Body of pancreas (tissue), 4 donors: ENCODE data around the gene KRTAP13-4. TPM values are rescaled to one million over a fixed set of nuclear protein-coding genes. Genes with fewer than 3 reads are reported as not detected.

ENCODE experiments used
- ATAC-seq: fragments of 150-250 bp; one replicate; pipeline ENCODE4 v1.9.1; 2016
- DNase-seq, 4 donors: peaks; one replicate each; pipeline ENCODE4 v3.0.0-alpha.2; 2019
- H3K27ac ChIP-seq, 4 donors: fragments of 200-600 bp; sonication (generic); 1 replicate in 3 of 4; 2 replicates in 1 of 4; pipeline versions ENCODE4 v1.5.1 to v1.6.1; 2016 to 2019; ENCODE audit warnings: mild to moderate bottlenecking in 1 of 4, mixed read lengths in 1 of 4, moderate library complexity in 1 of 4
- H3K27me3 ChIP-seq, 2 donors: fragments of 200-600 bp; sonication (generic); one replicate each; pipeline ENCODE4 v1.6.0; 2016; ENCODE audit warnings: mild to moderate bottlenecking in 1 of 2
- H3K36me3 ChIP-seq, 2 donors: fragments of 200-600 bp; sonication (generic); replicated peaks in 1 of 2; 2 replicates each; pipeline ENCODE4 v1.5.1; 2016; ENCODE audit warnings: low read depth in 2 of 2; ENCODE audit not compliant: insufficient read depth in 1 of 2
- H3K4me1 ChIP-seq: fragments of 200-600 bp; sonication (generic); one replicate; pipeline ENCODE4 v1.6.0; 2016
- H3K4me3 ChIP-seq, 2 donors: fragments of 200-600 bp; sonication (generic); 1 replicate in 1 of 2; 2 replicates in 1 of 2; pipeline ENCODE4 v1.5.1; 2016 to 2019
- H3K9me3 ChIP-seq, 3 donors: fragments of 200-600 bp; sonication (generic); 1 replicate in 2 of 3; 2 replicates in 1 of 3; pipeline ENCODE4 v1.5.1; 2016
- CTCF ChIP-seq, 7 experiments: fragments of 450-650 bp in 4 of 7; fragments of 200-600 bp in 3 of 7; sonication (generic) in 3 of 7; IDR thresholded peaks; one replicate each; pipeline ENCODE4 v1.5.1; 2016 to 2019; ENCODE audit warnings: antibody characterized with exemption in 7 of 7
- POLR2A ChIP-seq, 3 donors: fragments of 450-650 bp; IDR thresholded peaks; one replicate each; pipeline ENCODE4 v1.6.1; 2016; ENCODE audit warnings: antibody characterized with exemption in 3 of 3, mild to moderate bottlenecking in 2 of 3
- WGBS, 2 donors: methylation state at CpG; one replicate each; pipeline ENCODE4 v1.1.5; 2017; 5-methylcytosine and 5-hydroxymethylcytosine counted together
- intact Hi-C: fragments of 100-400 bp; cut with DNase I; formaldehyde crosslinking; loops from one replicate; pipeline ENCODE4 v1.15.1; 2023
- total RNA-seq, 2 donors: library from RNA; depleted of rRNA; stranded (reverse); fragments of >200 nt; gene quantifications; one replicate each; pipeline ENCODE4 v1.1.0, GENCODE V29; 2016

Gene KRTAP13-4
- total RNA-seq, 2 donors from 2014 or later = not detected

- TF ChIP-seq POLR2A (IDR thresholded peaks at IDR 0.05) = no peak
- no peak for TF ChIP-seq CTCF (IDR thresholded peaks at IDR 0.05)
- intact Hi-C loops = no loop called here
- Histone ChIP-seq H3K4me3 (no peak overlapping the region), H3K9me3 (no peaks in the 10 kb centered on the region), H3K27ac (no peak overlapping the region), H3K4me1 (no peaks in the 10 kb centered on the region), H3K36me3 (no peaks in the 10 kb centered on the region), H3K27me3 (no peaks in the 10 kb centered on the region)
- no peak for DNase-seq
- WGBS, 2 donors = 32 to 43% methylated on average over 4 of the region's 4 CpGs
- ATAC-seq = no peak
Observed at GRCh38 chr21:30447056-30447455, 17.0 kb downstream of the KRTAP13-4 start.

DNA sequence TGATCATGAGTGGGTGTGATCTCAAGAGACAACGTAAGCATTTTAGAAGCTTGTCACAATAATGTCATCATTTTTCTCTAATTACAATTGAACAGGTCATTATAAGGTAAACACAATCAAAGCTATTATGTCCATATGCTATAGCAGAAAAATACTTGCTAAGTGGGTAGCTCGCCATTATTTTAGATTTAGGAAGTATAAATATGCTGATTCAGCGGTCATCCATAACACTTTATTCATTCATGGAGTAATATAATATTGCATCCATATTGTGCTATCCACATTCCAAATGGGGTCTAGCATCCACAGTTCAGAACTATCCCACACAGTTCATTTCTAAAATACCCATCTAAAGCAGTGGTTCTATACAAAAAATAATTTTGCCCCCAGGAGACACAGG lies 18.5 kb downstream of the KRTAP13-4 start:
- H3K4me3 ChIP-seq = no peak overlapping the region
- H3K27me3 ChIP-seq = no peaks in the 10 kb centered on the region
- intact Hi-C loops = no loop called here
- DNase-seq = no peak
- no peak for ATAC-seq
- no peaks in the 10 kb centered on the region for H3K9me3 ChIP-seq
- no peak for TF ChIP-seq CTCF (IDR thresholded peaks at IDR 0.05)
- TF ChIP-seq POLR2A (IDR thresholded peaks at IDR 0.05) = no peak
- no peaks in the 10 kb centered on the region for H3K4me1 ChIP-seq
- H3K36me3 ChIP-seq = no peaks in the 10 kb centered on the region
- WGBS, 2 donors = 77 to 85% methylated on average over 3 of the region's 3 CpGs
- no peak overlapping the region for H3K27ac ChIP-seq

DNA sequence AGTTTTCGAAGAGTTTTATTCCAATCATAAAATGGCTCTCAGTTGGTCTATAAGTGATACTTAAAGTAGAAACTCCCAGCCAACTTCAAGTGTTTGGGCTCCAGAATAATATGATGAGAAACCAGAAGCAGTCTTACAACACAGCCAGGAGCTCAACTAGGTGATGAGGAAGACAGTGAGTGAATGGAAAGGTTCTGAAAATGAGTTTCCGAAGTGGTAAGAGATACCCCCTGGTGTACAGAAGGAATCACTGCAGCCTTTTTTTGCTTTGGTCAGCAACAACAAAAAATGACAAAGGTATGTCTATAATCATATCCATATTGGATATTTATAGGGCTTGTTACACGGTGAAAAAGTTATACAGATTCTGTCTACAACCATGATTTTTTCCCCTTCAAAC lies 33.7 kb downstream of the KRTAP13-4 start:
- no peak for ATAC-seq
- TF ChIP-seq CTCF (IDR thresholded peaks at IDR 0.05) (peak in 4 of 7 experiments; percentile 26 to 36 (median 32)), POLR2A (IDR thresholded peaks at IDR 0.05) (no peak)
- DNase-seq = no peak
- 23 to 32% methylated on average over 3 of the region's 3 CpGs for WGBS, 2 donors
- Histone ChIP-seq H3K4me3 (no peak overlapping the region), H3K27me3 (no peaks in the 10 kb centered on the region), H3K36me3 (no peaks in the 10 kb centered on the region), H3K27ac (no peak overlapping the region), H3K4me1 (no peaks in the 10 kb centered on the region), H3K9me3 (no peaks in the 10 kb centered on the region)
- intact Hi-C loops = no loop called here

- WGBS, 2 donors = 47 to 67% methylated on average over 6 of the region's 6 CpGs
- H3K27ac ChIP-seq = no peak overlapping the region
- DNase-seq (no peak), ATAC-seq (no peak)
- H3K4me3 ChIP-seq = no peak overlapping the region
- H3K4me1 ChIP-seq = no peaks in the 10 kb centered on the region
- TF ChIP-seq CTCF (IDR thresholded peaks at IDR 0.05) = no peak
- H3K9me3 ChIP-seq = no peaks in the 10 kb centered on the region
- intact Hi-C loops = no loop called here
- no peaks in the 10 kb centered on the region for H3K27me3 ChIP-seq
- no peaks in the 10 kb centered on the region for H3K36me3 ChIP-seq
Observed at GRCh38 chr21:30468900-30469714, 39.1 kb downstream of the KRTAP13-4 start.

GRCh38 chr21:30478004-30478403 lies 48.0 kb downstream of the KRTAP13-4 start:
- intact Hi-C loops = no loop called here
- no peak for DNase-seq
- Histone ChIP-seq H3K4me3 (no peak overlapping the region), H3K27me3 (no peaks in the 10 kb centered on the region), H3K9me3 (no peaks in the 10 kb centered on the region), H3K4me1 (no peaks in the 10 kb centered on the region), H3K27ac (no peak overlapping the region), H3K36me3 (no peaks in the 10 kb centered on the region)
- 15 to 20% methylated on average over 3 of the region's 3 CpGs for WGBS, 2 donors
- no peak for ATAC-seq
- TF ChIP-seq POLR2A (IDR thresholded peaks at IDR 0.05) (no peak), CTCF (IDR thresholded peaks at IDR 0.05) (no peak)
